Fibroblast of lung (primary cell): Measurements from ENCODE around the gene NDUFB7. TPM values are rescaled to one million over a fixed set of nuclear protein-coding genes. Genes with fewer than 3 reads are reported as not detected.

ENCODE experiments used
- DNase-seq, 2 donors: peaks; one replicate each; pipeline versions ENCODE4 v3.0.0 to v3.0.0-alpha.2; 2010; ENCODE audit warnings: low read depth in 2 of 2
- H2AFZ ChIP-seq: 2 replicates; pipeline ENCODE4 v1.5.1; 2012; ENCODE audit warnings: low read length, control low read depth, inconsistent platforms
- H3K27ac ChIP-seq: 2 replicates; pipeline ENCODE4 v1.5.1; 2011; ENCODE audit warnings: low read length, control low read depth; ENCODE audit not compliant: insufficient read depth
- H3K27me3 ChIP-seq: 2 replicates; pipeline ENCODE4 v1.5.1; 2011; ENCODE audit warnings: mild to moderate bottlenecking, low read length; ENCODE audit not compliant: control insufficient read depth, insufficient read depth
- H3K36me3 ChIP-seq: 2 replicates; pipeline ENCODE4 v1.5.1; 2011; ENCODE audit warnings: low read length; ENCODE audit not compliant: control insufficient read depth, insufficient read depth
- H3K4me1 ChIP-seq: 2 replicates; pipeline ENCODE4 v1.5.1; 2011; ENCODE audit warnings: low read length; ENCODE audit not compliant: control insufficient read depth, insufficient read depth; ENCODE audit errors: extremely low read depth
- H3K4me2 ChIP-seq: 2 replicates; pipeline ENCODE4 v1.5.1; 2011; ENCODE audit warnings: low read length, control low read depth; ENCODE audit not compliant: insufficient read depth; ENCODE audit errors: extremely low read depth
- H3K4me3 ChIP-seq, 4 experiments: fragments of 200-600 bp in 1 of 4; sonication (generic) in 1 of 4; replicated peaks in 1 of 4; 2 replicates each; pipeline ENCODE4 v1.5.1; 2011 to 2016; ENCODE audit warnings: low read length in 4 of 4, low read depth in 3 of 4, mild to moderate bottlenecking in 3 of 4, control low read depth in 2 of 4, inconsistent platforms in 1 of 4, mixed read lengths in 1 of 4; ENCODE audit not compliant: insufficient read depth in 1 of 4; ENCODE audit errors: control extremely low read depth in 1 of 4
- H3K79me2 ChIP-seq: 2 replicates; pipeline ENCODE4 v1.5.1; 2012; ENCODE audit warnings: mild to moderate bottlenecking, low read length, inconsistent platforms; ENCODE audit not compliant: control insufficient read depth, insufficient read depth
- H3K9ac ChIP-seq: 2 replicates; pipeline ENCODE4 v1.5.1; 2011; ENCODE audit warnings: mild to moderate bottlenecking, low read length, control low read depth; ENCODE audit not compliant: insufficient read depth
- H3K9me3 ChIP-seq: 2 replicates; pipeline ENCODE4 v1.5.1; 2012; ENCODE audit warnings: low read depth, low read length; ENCODE audit not compliant: control insufficient read depth, insufficient read depth
- H4K20me1 ChIP-seq: 2 replicates; pipeline ENCODE4 v1.5.1; 2011; ENCODE audit warnings: low read length; ENCODE audit not compliant: control insufficient read depth, insufficient read depth; ENCODE audit errors: extremely low read depth
- CTCF ChIP-seq, 2 donors: IDR thresholded peaks in 1 of 2; conservative IDR thresholded peaks in 1 of 2; 1 replicate in 1 of 2; 2 replicates in 1 of 2; pipeline ENCODE4 v1.5.1; 2011 to 2012; ENCODE audit warnings: low read length in 2 of 2, control low read depth in 1 of 2, inconsistent platforms in 1 of 2, low read depth in 1 of 2, mild to moderate bottlenecking in 1 of 2
- EZH2 ChIP-seq: IDR thresholded peaks from 2 replicates; pipeline ENCODE4 v1.5.1; 2012; ENCODE audit warnings: low read length, control low read depth, mild to moderate bottlenecking; ENCODE audit errors: missing control alignments
- polyA plus RNA-seq, 2 donors: library from polyadenylated mRNA; depleted of rRNA in 1 of 2; stranded (reverse) in 1 of 2; unstranded in 1 of 2; fragments of >200 nt; gene quantifications; 2 replicates each; pipeline ENCODE4 v1.2.1, GENCODE V29; 2011 to 2012; ENCODE audit warnings: missing spikeins in 1 of 2
- total RNA-seq: library from RNA; depleted of rRNA; stranded (reverse); fragments of >200 nt; gene quantifications from 2 replicates; pipeline ENCODE4 v1.2.1, GENCODE V29; 2014

Gene NDUFB7
- total and polyA plus RNA-seq, 2 donors (not counting 1 experiment from before 2014, with no cell fraction given), result 100 to 253 TPM

DNA sequence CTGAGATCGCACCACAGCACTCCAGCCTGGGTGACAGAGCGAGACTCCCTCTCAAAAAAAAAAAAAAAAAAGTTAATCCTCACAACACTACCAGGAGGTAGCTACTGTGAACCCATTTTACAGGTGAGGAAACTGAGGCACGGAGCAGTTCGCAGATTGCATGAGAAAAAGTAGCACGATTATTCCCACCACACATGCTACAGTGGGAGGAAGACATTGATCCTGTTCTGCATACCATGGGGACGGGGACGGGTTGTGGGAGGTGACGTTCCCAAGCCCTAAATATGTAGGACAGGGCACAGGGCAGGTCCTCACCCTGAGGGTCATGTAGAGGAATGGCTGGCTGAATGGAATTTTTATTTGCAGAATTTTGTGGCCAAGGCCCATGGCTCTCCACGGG, 34.8 kb upstream of the NDUFB7 start:
- Histone ChIP-seq H3K27me3 (no peaks in the 10 kb centered on the region), H4K20me1 (no peaks in the 10 kb centered on the region), H3K4me3 (no peak overlapping the region), H3K4me1 (no peaks in the 10 kb centered on the region), H3K27ac (no peak overlapping the region), H2AFZ (no peak overlapping the region), H3K9me3 (no peaks in the 10 kb centered on the region), H3K9ac (no peak overlapping the region), H3K36me3 (no peaks in the 10 kb centered on the region), H3K4me2 (no peak overlapping the region), H3K79me2 (no peaks in the 10 kb centered on the region)
- DNase-seq, result no peak
- no peak for TF ChIP-seq EZH2
- no peak for TF ChIP-seq CTCF (conservative IDR thresholded peaks at IDR 0.05 in 1 of 2, IDR thresholded peaks at IDR 0.05 in 1 of 2; ENCODE audit: low read depth in 1 of 2, low read length in 2 of 2)

DNA sequence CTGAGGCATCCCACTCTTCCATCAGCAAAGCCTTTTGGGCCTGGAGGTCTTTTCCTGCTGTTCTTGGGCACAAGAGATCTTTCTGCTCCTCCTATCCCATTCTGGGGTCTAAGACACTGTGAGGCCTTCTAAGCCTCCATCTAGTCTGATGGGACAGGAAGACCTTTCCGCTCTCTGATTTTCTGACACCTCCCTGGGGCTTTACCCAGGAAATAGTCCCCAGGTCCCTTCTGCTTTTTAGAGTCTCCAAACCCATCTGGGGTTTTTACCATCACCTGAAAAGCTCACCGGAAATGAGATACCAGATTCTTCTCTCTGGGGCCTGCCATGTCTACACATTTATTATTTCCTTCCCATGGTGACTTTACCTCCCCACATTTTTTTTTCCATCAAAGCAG, 32.1 kb upstream of the NDUFB7 start:
- Histone ChIP-seq H3K4me1 (no peaks in the 10 kb centered on the region), H3K79me2 (no peaks in the 10 kb centered on the region), H3K4me2 (no peak overlapping the region), H3K36me3 (no peaks in the 10 kb centered on the region), H3K27me3 (no peaks in the 10 kb centered on the region), H3K9me3 (no peaks in the 10 kb centered on the region), H4K20me1 (no peaks in the 10 kb centered on the region), H3K4me3 (no peak overlapping the region), H3K9ac (no peak overlapping the region), H3K27ac (no peak overlapping the region), H2AFZ (no peak overlapping the region)
- TF ChIP-seq EZH2 (no peak), CTCF (conservative IDR thresholded peaks at IDR 0.05 in 1 of 2, IDR thresholded peaks at IDR 0.05 in 1 of 2; ENCODE audit: low read depth in 1 of 2, low read length in 2 of 2) (no peak)
- no peak for DNase-seq

GRCh38 chr19:14599548-14600147, 27.8 kb upstream of the NDUFB7 start:
- no peaks in the 10 kb centered on the region for H3K9me3 ChIP-seq
- H3K79me2 ChIP-seq, result no peaks in the 10 kb centered on the region
- H2AFZ ChIP-seq, result no peak overlapping the region
- H4K20me1 ChIP-seq, result no peaks in the 10 kb centered on the region
- H3K4me3 ChIP-seq, result no peak overlapping the region
- no peak for DNase-seq
- no peak overlapping the region for H3K9ac ChIP-seq
- no peaks in the 10 kb centered on the region for H3K4me1 ChIP-seq
- H3K27me3 ChIP-seq, result no peaks in the 10 kb centered on the region
- no peaks in the 10 kb centered on the region for H3K36me3 ChIP-seq
- TF ChIP-seq CTCF (conservative IDR thresholded peaks at IDR 0.05 in 1 of 2, IDR thresholded peaks at IDR 0.05 in 1 of 2; ENCODE audit: low read depth in 1 of 2, low read length in 2 of 2), result no peak
- TF ChIP-seq EZH2, result no peak
- H3K4me2 ChIP-seq, result no peak overlapping the region
- H3K27ac ChIP-seq, result no peak overlapping the region
